HEK293 (cell line): ENCODE measurements around the gene TMEM205.

Experiments
- EGR2 ChIP-seq: fragments of 450-650 bp; formaldehyde crosslinking; IDR thresholded peaks from 2 replicates; pipeline ENCODE4 v1.5.1; 2016; ENCODE audit warnings: low read depth, missing biosample characterization, missing genetic modification characterization
- GLIS1 ChIP-seq: fragments of 450-650 bp; formaldehyde crosslinking; IDR thresholded peaks from 2 replicates; pipeline ENCODE4 v1.5.1; 2016; ENCODE audit warnings: missing biosample characterization, missing genetic modification characterization
- MZF1 ChIP-seq: fragments of 450-650 bp; formaldehyde crosslinking; IDR thresholded peaks from 2 replicates; pipeline ENCODE4 v1.5.1; 2017; ENCODE audit warnings: missing biosample characterization, missing genetic modification characterization, borderline replicate concordance
- PBX3 ChIP-seq: sonication (generic); formaldehyde crosslinking; IDR thresholded peaks from 2 replicates; pipeline ENCODE4 v1.8.1; 2022; ENCODE audit warnings: mild to moderate bottlenecking, moderate library complexity, missing genetic modification reagents
- REPIN1 ChIP-seq: fragments of 450-650 bp; formaldehyde crosslinking; IDR thresholded peaks from 2 replicates; pipeline ENCODE4 v1.5.1; 2017; ENCODE audit warnings: missing biosample characterization, missing genetic modification characterization, low read depth
- SP2 ChIP-seq: fragments of 450-650 bp; formaldehyde crosslinking; IDR thresholded peaks from 2 replicates; pipeline ENCODE4 v1.5.1; 2016; ENCODE audit warnings: missing biosample characterization, missing genetic modification characterization
- TRIM28 ChIP-seq: IDR thresholded peaks from 2 replicates; pipeline ENCODE4 v1.6.1; 2011; ENCODE audit warnings: low read length, control low read depth, borderline replicate concordance
- YY2 ChIP-seq: fragments of 450-650 bp; formaldehyde crosslinking; IDR thresholded peaks from 2 replicates; pipeline ENCODE4 v1.5.1; 2016; ENCODE audit warnings: missing biosample characterization, missing genetic modification characterization
- ZBTB10 ChIP-seq: fragments of 450-650 bp; formaldehyde crosslinking; IDR thresholded peaks from 2 replicates; pipeline ENCODE4 v1.5.1; 2016; ENCODE audit warnings: missing biosample characterization, missing genetic modification characterization
- ZBTB20 ChIP-seq: fragments of 450-650 bp; formaldehyde crosslinking; IDR thresholded peaks from 2 replicates; pipeline ENCODE4 v1.5.1; 2016; ENCODE audit warnings: missing biosample characterization, missing genetic modification characterization
- ZBTB44 ChIP-seq: fragments of 450-650 bp; IDR thresholded peaks from 2 replicates; pipeline ENCODE4 v1.5.1; 2018; ENCODE audit warnings: missing biosample characterization, mild to moderate bottlenecking, missing genetic modification characterization
- ZBTB7A ChIP-seq: fragments of 450-650 bp; formaldehyde crosslinking; IDR thresholded peaks from 2 replicates; pipeline ENCODE4 v1.5.1; 2016; ENCODE audit warnings: low read depth, missing biosample characterization, missing genetic modification characterization
- ZFP37 ChIP-seq: fragments of 450-650 bp; formaldehyde crosslinking; IDR thresholded peaks from 2 replicates; pipeline ENCODE4 v1.5.1; 2016; ENCODE audit warnings: missing biosample characterization, missing genetic modification characterization
- ZFP69B ChIP-seq: fragments of 450-650 bp; formaldehyde crosslinking; IDR thresholded peaks from 2 replicates; pipeline ENCODE4 v1.5.1; 2016; ENCODE audit warnings: missing biosample characterization, missing genetic modification characterization
- ZNF114 ChIP-seq: fragments of 450-650 bp; formaldehyde crosslinking; IDR thresholded peaks from 2 replicates; pipeline ENCODE4 v1.5.0; 2017; ENCODE audit warnings: missing biosample characterization, missing genetic modification characterization
- ZNF140 ChIP-seq: fragments of 450-650 bp; formaldehyde crosslinking; IDR thresholded peaks from 2 replicates; pipeline ENCODE4 v1.5.1; 2016; ENCODE audit warnings: missing biosample characterization, missing genetic modification characterization
- ZNF211 ChIP-seq: fragments of 450-650 bp; formaldehyde crosslinking; IDR thresholded peaks from 2 replicates; pipeline ENCODE4 v1.5.1; 2016; ENCODE audit warnings: low read depth, missing biosample characterization, missing genetic modification characterization
- ZNF266 ChIP-seq: fragments of 450-650 bp; formaldehyde crosslinking; IDR thresholded peaks from 2 replicates; pipeline ENCODE4 v1.5.1; 2016; ENCODE audit warnings: missing biosample characterization, missing genetic modification characterization, low read depth
- ZNF324 ChIP-seq: fragments of 450-650 bp; formaldehyde crosslinking; IDR thresholded peaks from 2 replicates; pipeline ENCODE4 v1.5.1; 2016; ENCODE audit warnings: missing biosample characterization, missing genetic modification characterization
- ZNF362 ChIP-seq: fragments of 450-650 bp; formaldehyde crosslinking; IDR thresholded peaks from 2 replicates; pipeline ENCODE4 v1.5.1; 2016; ENCODE audit warnings: missing biosample characterization, missing genetic modification characterization
- ZNF391 ChIP-seq: fragments of 450-650 bp; formaldehyde crosslinking; IDR thresholded peaks from 2 replicates; pipeline ENCODE4 v1.5.1; 2016; ENCODE audit warnings: low read depth, missing biosample characterization, missing genetic modification characterization, borderline replicate concordance
- ZNF394 ChIP-seq: fragments of 450-650 bp; formaldehyde crosslinking; IDR thresholded peaks from 2 replicates; pipeline ENCODE4 v1.5.1; 2016; ENCODE audit warnings: missing biosample characterization, missing genetic modification characterization, mild to moderate bottlenecking, moderate library complexity, borderline replicate concordance
- ZNF585B ChIP-seq: fragments of 450-650 bp; formaldehyde crosslinking; IDR thresholded peaks from 2 replicates; pipeline ENCODE4 v1.5.1; 2016; ENCODE audit warnings: missing biosample characterization, missing genetic modification characterization
- ZNF660 ChIP-seq: fragments of 450-650 bp; IDR thresholded peaks from 2 replicates; pipeline ENCODE4 v1.5.1; 2018; ENCODE audit warnings: missing biosample characterization, mild to moderate bottlenecking, missing genetic modification characterization
- ZNF670 ChIP-seq: fragments of 450-650 bp; formaldehyde crosslinking; IDR thresholded peaks from 2 replicates; pipeline ENCODE4 v1.5.1; 2016; ENCODE audit warnings: missing biosample characterization, missing genetic modification characterization, low read depth
- ZNF692 ChIP-seq: fragments of 450-650 bp; formaldehyde crosslinking; IDR thresholded peaks from 2 replicates; pipeline ENCODE4 v1.5.1; 2016; ENCODE audit warnings: missing biosample characterization, missing genetic modification characterization
- ZNF704 ChIP-seq: fragments of 450-650 bp; formaldehyde crosslinking; IDR thresholded peaks from 2 replicates; pipeline ENCODE4 v1.5.1; 2016; ENCODE audit warnings: missing biosample characterization, missing genetic modification characterization
- ZNF791 ChIP-seq: fragments of 450-650 bp; formaldehyde crosslinking; IDR thresholded peaks from 2 replicates; pipeline ENCODE4 v1.5.1; 2016; ENCODE audit warnings: missing biosample characterization, missing genetic modification characterization
- ZSCAN23 ChIP-seq: fragments of 450-650 bp; formaldehyde crosslinking; IDR thresholded peaks from 2 replicates; pipeline ENCODE4 v1.5.1; 2016; ENCODE audit warnings: missing biosample characterization, missing genetic modification characterization
- ZSCAN30 ChIP-seq: fragments of 450-650 bp; IDR thresholded peaks from 2 replicates; pipeline ENCODE4 v1.5.1; 2018; ENCODE audit warnings: missing biosample characterization, mild to moderate bottlenecking, missing genetic modification characterization, moderate library complexity

The TMEM205 gene

GRCh38 chr19:11380653-11381537 is 34.8 kb upstream of the TMEM205 start (continued):
- TF ChIP-seq ZNF660 (tag by site-specific recombination): peak; percentile 69
- 0 out of 2 replicates have a peak, but pooled peaks have one; percentile 51 for TF ChIP-seq PBX3 (CRISPR knock-in tag)
- no peak for TF ChIP-seq ZNF140 (tag by site-specific recombination)
- TF ChIP-seq ZNF791 (tag by site-specific recombination): no peak
- TF ChIP-seq ZNF324 (tag by site-specific recombination): no peak
- no peak for TF ChIP-seq ZNF704 (tag by site-specific recombination)
- no peak for TF ChIP-seq ZBTB44 (tag by site-specific recombination)
- TF ChIP-seq YY2 (tag by site-specific recombination): 0 out of 2 replicates have a peak, but pooled peaks have one; percentile 19
- no peak for TF ChIP-seq MZF1
- TF ChIP-seq ZNF394 (tag by site-specific recombination): peak; percentile 44; the same call in 1 of the 2 replicates
- TF ChIP-seq ZBTB7A (tag by site-specific recombination): 0 out of 2 replicates have a peak, but pooled peaks have one; percentile 47
- no peak for TF ChIP-seq TRIM28
- TF ChIP-seq ZNF692 (tag by site-specific recombination): 0 out of 2 replicates have a peak, but pooled peaks have one; percentile 11
- no peak for TF ChIP-seq ZNF211
- TF ChIP-seq ZNF391: no peak
- TF ChIP-seq ZBTB10: peak; percentile 59
- TF ChIP-seq ZFP69B (tag by site-specific recombination): peak; percentile 31; the same call in 1 of the 2 replicates
- peak; percentile 95 for TF ChIP-seq ZBTB20 (tag by site-specific recombination)
- peak; percentile 37; the same call in 1 of the 2 replicates for TF ChIP-seq ZSCAN30
- peak; percentile 37; the same call in 1 of the 2 replicates for TF ChIP-seq ZSCAN23 (tag by site-specific recombination)
- peak; percentile 42; the same call in 1 of the 2 replicates for TF ChIP-seq GLIS1
- TF ChIP-seq ZNF266: no peak
- no peak for TF ChIP-seq ZNF362
- TF ChIP-seq EGR2 (tag by site-specific recombination): peak; percentile 55
- peak; percentile 44; the same call in 1 of the 2 replicates for TF ChIP-seq ZFP37
- no peak for TF ChIP-seq ZNF670 (tag by site-specific recombination)
- peak; percentile 94 for TF ChIP-seq SP2 (tag by site-specific recombination)
- TF ChIP-seq REPIN1 (tag by site-specific recombination): no peak
- no peak for TF ChIP-seq ZNF114
- no peak for TF ChIP-seq ZNF585B
